ENCODE results near the gene YTHDF1.

DNA sequence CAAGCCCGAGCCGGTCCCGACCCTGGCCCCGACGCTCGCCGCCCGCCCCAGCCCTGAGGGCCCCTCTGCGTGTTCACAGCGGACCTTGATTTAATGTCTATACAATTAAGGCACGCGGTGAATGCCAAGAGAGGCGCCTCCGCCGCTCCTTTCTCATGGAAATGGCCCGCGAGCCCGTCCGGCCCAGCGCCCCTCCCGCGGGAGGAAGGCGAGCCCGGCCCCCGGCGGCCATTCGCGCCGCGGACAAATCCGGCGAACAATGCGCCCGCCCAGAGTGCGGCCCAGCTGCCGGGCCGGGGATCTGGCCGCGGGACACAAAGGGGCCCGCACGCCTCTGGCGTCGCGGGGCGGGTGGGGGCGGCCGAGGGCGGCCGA, 37.5 kb downstream of the YTHDF1 start:
- TF ChIP-seq, protein P1, sequence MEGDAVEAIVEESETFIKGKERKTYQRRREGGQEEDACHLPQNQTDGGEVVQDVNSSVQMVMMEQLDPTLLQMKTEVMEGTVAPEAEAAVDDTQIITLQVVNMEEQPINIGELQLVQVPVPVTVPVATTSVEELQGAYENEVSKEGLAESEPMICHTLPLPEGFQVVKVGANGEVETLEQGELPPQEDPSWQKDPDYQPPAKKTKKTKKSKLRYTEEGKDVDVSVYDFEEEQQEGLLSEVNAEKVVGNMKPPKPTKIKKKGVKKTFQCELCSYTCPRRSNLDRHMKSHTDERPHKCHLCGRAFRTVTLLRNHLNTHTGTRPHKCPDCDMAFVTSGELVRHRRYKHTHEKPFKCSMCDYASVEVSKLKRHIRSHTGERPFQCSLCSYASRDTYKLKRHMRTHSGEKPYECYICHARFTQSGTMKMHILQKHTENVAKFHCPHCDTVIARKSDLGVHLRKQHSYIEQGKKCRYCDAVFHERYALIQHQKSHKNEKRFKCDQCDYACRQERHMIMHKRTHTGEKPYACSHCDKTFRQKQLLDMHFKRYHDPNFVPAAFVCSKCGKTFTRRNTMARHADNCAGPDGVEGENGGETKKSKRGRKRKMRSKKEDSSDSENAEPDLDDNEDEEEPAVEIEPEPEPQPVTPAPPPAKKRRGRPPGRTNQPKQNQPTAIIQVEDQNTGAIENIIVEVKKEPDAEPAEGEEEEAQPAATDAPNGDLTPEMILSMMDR (IDR thresholded peaks at IDR 0.05; ENCODE audit: poor library complexity) = no peak
- TF ChIP-seq EZH2 (IDR thresholded peaks at IDR 0.05; ENCODE audit: borderline replicate concordance) = peak; percentile 72

Measured in hepatocyte (in vitro differentiated cells).